Activated B cell treated with CpG ODN at 0.5 μM for 24 hours (primary cell): Measurements from ENCODE around the gene REST. TPM values are rescaled to one million over a fixed set of nuclear protein-coding genes. Genes with fewer than 3 reads are reported as not detected.
A peak's percentile ranks its signal among the peaks of the same experiment; 100 is the strongest.

Source experiments
- ATAC-seq: fragments of 200-7000 bp; cut with Tn5 transposase; one replicate; pipeline ENCODE4 v1.10.0; 2021; ENCODE audit warnings: low read depth, mild to moderate bottlenecking, moderate library complexity
- CTCF ChIA-PET: fragments of 350-600 bp; sonication (Branson Sonifier 250); formaldehyde crosslinking; loops from one replicate; lab custom pipeline; 2021; ENCODE audit warnings: antibody characterized with exemption; lab: Charles Lee
- POLR2A ChIA-PET: fragments of 350-600 bp; sonication (Branson Sonifier 250); formaldehyde crosslinking; loops from one replicate; lab custom pipeline; 2021; ENCODE audit warnings: antibody characterized with exemption; lab: Charles Lee
- DNase-seq: peaks from one replicate; pipeline ENCODE4 v3.0.0; 2022
- H3K27ac Mint-ChIP-seq: one replicate; pipeline ENCODE4 v1.8.0; 2020; ENCODE audit warnings: mixed read lengths
- H3K27me3 Mint-ChIP-seq: one replicate; pipeline ENCODE4 v1.8.0; 2021; ENCODE audit warnings: mixed read lengths
- H3K36me3 Mint-ChIP-seq: one replicate; pipeline ENCODE4 v1.8.0; 2021; ENCODE audit warnings: low read depth, mixed read lengths
- H3K4me1 Mint-ChIP-seq: one replicate; pipeline ENCODE4 v1.8.0; 2021; ENCODE audit warnings: mixed read lengths
- H3K4me3 Mint-ChIP-seq: one replicate; pipeline ENCODE4 v1.8.0; 2020; ENCODE audit warnings: mild to moderate bottlenecking, mixed read lengths
- H3K9me3 Mint-ChIP-seq: one replicate; pipeline ENCODE4 v1.8.0; 2020; ENCODE audit warnings: mixed read lengths
- intact Hi-C: fragments of 100-400 bp; cut with micrococcal nuclease; formaldehyde crosslinking; loops from one replicate; pipeline ENCODE4 v1.15.1; 2024
- total RNA-seq: library from RNA; stranded (reverse); gene quantifications from 2 replicates; pipeline ENCODE4 v1.2.3, GENCODE V29; 2022
- TF ChIP-seq, protein P1 (sequence below): fragments of 200-600 bp; IDR thresholded peaks from one replicate; pipeline ENCODE4 v1.8.0; 2022; ENCODE audit warnings: antibody characterized with exemption, mild to moderate bottlenecking

Gene REST
- total RNA-seq, 1 donor from 2014 or later: 48.3 TPM

DNA sequence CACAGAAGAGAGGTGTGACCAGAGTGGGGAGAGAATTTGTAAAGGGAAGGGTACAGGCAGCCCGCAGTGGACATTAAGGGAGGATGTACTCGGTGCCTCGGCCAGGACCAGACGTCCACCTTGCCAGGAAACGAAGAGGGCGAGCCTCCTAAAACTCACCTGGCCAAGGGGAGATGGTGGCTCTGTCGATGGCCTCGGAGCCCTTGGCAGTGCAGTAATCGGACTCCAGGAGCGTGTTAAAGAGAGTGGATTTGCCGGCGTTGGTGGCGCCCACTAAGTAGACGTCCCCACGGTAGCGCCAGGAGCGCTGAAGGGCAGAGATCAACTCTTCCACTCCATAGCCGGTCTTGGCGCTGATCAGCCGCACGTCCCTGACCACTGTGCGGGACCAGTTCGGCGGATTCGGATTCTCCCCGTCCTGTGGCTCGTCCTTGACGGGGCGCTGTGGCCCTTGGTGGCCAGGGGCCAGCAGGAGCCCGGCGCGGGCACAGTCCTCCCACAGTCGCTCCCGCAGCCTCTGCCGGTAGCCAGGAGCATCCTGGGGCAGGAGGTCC lies 68.7 kb downstream of the REST start:
- ChIA-PET POLR2A (interaction anchor here (1.5 to 4.9 kb wide), 5 partner anchors 10 to 1431 kb away, joined by 3 to 127 read pairs (median 36); partner anchors contain the start of genes AASDH, PAICS, PPAT and REST), CTCF (interaction anchor here (1.3 to 1.7 kb wide), 2 partner anchors 12 to 66 kb away, joined by 4 to 5 read pairs; no protein-coding TSS in a partner anchor)
- ATAC-seq: no peak
- Mint-ChIP-seq H3K9me3 (peaks cover 7% of the 10 kb centered on the region), H3K27ac (peak overlapping the region; percentile 53), H3K4me3 (peak overlapping the region; percentile 99), H3K4me1 (peaks cover 63% of the 10 kb centered on the region), H3K36me3 (peaks cover 51% of the 10 kb centered on the region), H3K27me3 (no peaks in the 10 kb centered on the region)
- TF ChIP-seq, protein P1, sequence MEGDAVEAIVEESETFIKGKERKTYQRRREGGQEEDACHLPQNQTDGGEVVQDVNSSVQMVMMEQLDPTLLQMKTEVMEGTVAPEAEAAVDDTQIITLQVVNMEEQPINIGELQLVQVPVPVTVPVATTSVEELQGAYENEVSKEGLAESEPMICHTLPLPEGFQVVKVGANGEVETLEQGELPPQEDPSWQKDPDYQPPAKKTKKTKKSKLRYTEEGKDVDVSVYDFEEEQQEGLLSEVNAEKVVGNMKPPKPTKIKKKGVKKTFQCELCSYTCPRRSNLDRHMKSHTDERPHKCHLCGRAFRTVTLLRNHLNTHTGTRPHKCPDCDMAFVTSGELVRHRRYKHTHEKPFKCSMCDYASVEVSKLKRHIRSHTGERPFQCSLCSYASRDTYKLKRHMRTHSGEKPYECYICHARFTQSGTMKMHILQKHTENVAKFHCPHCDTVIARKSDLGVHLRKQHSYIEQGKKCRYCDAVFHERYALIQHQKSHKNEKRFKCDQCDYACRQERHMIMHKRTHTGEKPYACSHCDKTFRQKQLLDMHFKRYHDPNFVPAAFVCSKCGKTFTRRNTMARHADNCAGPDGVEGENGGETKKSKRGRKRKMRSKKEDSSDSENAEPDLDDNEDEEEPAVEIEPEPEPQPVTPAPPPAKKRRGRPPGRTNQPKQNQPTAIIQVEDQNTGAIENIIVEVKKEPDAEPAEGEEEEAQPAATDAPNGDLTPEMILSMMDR: no peak
- DNase-seq: no peak
- intact Hi-C loops: loop anchor here (1.0 to 5.0 kb wide), 4 partner anchors 154 to 1630 kb away; partner anchors contain the start of genes EXOC1, SPINK2 and SRD5A3

DNA sequence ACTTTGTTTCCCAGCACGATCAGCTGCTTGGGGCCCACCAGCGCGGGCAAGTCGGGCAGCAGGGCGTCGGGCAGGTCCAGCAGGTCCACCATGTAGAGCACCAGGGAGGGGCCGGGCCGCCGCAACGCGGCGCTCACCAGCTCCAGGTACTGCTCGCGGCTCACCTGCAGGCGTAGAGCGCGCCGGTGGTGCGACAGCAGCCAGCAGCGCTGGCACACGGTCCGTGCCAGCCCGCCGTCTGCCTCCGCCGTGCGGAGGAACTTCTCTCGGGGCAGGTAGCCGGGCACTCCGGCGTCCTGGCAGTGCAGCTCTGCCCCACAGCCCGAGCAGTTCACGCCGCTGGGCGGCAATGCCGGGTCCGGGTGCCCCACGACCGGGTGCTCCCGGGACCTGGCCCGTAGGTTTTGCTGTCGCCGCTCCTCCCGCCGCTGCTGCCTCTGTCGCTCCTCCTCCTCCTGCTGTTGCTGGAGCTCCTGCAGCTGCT lies 69.2 kb downstream of the REST start:
- DNase-seq (no peak), ATAC-seq (peak; percentile 21)
- H3K36me3 Mint-ChIP-seq: peaks cover 51% of the 10 kb centered on the region
- intact Hi-C loops: loop anchor here (1.0 to 5.0 kb wide), 11 partner anchors 69 to 1631 kb away; partner anchors contain the start of genes AASDH, CEP135, CLOCK and EXOC1
- no peaks in the 10 kb centered on the region for H3K27me3 Mint-ChIP-seq
- TF ChIP-seq, protein P1: no peak
- H3K27ac Mint-ChIP-seq: peak overlapping the region; percentile 96
- peaks cover 7% of the 10 kb centered on the region for H3K9me3 Mint-ChIP-seq
- peak overlapping the region; percentile 99 for H3K4me3 Mint-ChIP-seq
- ChIA-PET POLR2A (interaction anchor here (1.4 to 4.9 kb wide), 7 partner anchors 11 to 1431 kb away, joined by 3 to 127 read pairs (median 11); partner anchors contain the start of genes AASDH, PAICS, PPAT and REST), CTCF (interaction anchor here (1.3 to 2.5 kb wide), 3 partner anchors 11 to 69 kb away, joined by 4 to 17 read pairs (median 5); partner anchors contain the start of gene REST)
- peaks cover 68% of the 10 kb centered on the region for H3K4me1 Mint-ChIP-seq

DNA sequence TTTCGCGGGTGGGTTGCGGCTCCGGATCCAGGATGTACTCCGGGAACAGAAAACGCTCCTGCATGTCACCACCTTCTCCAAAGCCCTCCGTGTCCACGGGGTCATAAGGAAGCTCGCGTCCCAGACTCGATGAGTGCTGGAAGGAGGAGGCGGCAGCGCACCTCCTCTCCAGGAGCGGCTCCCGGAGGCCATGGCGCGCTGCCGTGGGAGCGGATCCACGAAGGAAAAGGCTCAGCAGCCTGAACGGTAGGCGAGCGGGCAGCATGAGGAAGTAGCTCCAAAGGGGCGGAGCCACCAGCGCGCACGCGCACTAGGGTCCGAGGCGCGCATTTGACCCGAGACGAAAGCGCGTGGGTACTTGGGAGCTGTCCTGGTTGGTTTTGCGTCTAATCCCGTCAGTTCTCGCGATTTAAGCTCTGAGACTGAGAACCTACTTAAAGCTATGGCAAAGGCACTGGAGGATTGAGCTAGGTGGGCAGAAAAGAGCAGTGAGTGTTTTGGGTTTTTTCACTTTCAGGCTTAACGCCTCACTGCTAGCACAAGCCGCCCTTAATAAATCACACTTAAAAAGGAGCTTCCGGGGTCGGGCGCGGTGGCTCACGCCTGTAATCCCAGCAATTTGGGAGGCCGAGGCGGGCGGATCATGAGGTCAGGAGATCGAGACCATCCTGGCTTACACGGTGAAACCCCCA lies 69.8 kb downstream of the REST start, which contains the start of gene NOA1:
Gene NOA1 (minus strand): TSS at position 286 of the 692 bp plus-strand sequence. CDS start 21 bp downstream, at position 265.
- CTCF ChIA-PET: interaction anchor here (1.3 to 2.5 kb wide), 3 partner anchors 11 to 70 kb away, joined by 4 to 17 read pairs (median 5); partner anchors contain the start of gene REST
- Mint-ChIP-seq H3K36me3 (peaks cover 48% of the 10 kb centered on the region), H3K4me1 (peaks cover 70% of the 10 kb centered on the region)

DNA sequence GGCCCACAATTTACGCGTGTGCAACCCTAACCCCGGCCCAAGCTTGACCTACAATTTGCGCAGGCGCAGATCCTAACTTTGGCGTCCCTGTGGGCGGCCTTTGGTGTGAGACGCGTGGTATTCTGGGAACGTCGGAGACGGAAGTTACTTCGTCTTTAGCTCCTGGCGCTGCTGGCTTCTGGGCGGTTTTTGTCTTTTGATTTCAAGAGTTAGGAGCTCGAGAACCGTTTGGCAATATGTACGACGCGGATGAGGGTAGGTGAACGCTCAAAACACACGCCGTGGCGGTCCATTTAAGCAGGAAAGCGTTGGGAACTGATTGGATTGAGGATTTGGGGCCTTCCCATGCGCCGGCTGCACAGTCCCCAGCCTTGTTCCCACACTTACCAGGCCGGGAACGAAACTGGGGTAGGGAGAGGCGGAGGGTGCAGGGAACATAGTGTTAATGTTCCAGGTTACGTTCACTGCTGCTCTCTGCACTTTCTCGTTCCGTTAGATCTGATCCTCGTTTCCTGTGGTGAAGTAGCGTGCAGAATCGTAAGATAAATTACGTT lies 71.1 kb downstream of the REST start, which contains the start of gene POLR2B:
Gene POLR2B (plus strand): TSS at position 147 of the 554 bp plus-strand sequence. CDS start 90 bp downstream, at position 237.
- DNase-seq: peak; percentile 77
- no peaks in the 10 kb centered on the region for H3K9me3 Mint-ChIP-seq
- H3K4me3 Mint-ChIP-seq: peak within 1 kb of the TSS; percentile 99
- H3K27ac Mint-ChIP-seq: peak within 1 kb of the TSS; percentile 96
- H3K4me1 Mint-ChIP-seq: peaks cover 76% of the 10 kb centered on the region
- ChIA-PET CTCF (interaction anchor here (1.3 to 2.5 kb wide), 3 partner anchors 71 to 1031 kb away, joined by 3 to 17 read pairs (median 5); partner anchors contain the start of gene REST), POLR2A (interaction anchor here (0.6 to 4.9 kb wide), 11 partner anchors 10 to 1583 kb away, joined by 3 to 127 read pairs (median 7); partner anchors contain the start of genes AASDH, PAICS, PPAT and REST)
- peak; percentile 58 for ATAC-seq
- H3K27me3 Mint-ChIP-seq: no peaks in the 10 kb centered on the region
- TF ChIP-seq, protein P1: no peak
- peaks cover 41% of the 10 kb centered on the region for H3K36me3 Mint-ChIP-seq
- intact Hi-C loops: loop anchor here (1.0 to 5.0 kb wide), 4 partner anchors 157 to 1127 kb away; partner anchors contain the start of genes EXOC1, SPINK2 and SRP72

More for the DNA sequence above, 69.8 kb downstream of the REST start, which contains the start of gene NOA1:
- DNase-seq (peak; percentile 98), ATAC-seq (peak; percentile 86)
- POLR2A ChIA-PET: interaction anchor here (0.6 to 4.9 kb wide), 14 partner anchors 11 to 1582 kb away, joined by 3 to 127 read pairs (median 4); partner anchors contain the start of genes AASDH, EXOC1, PAICS and PPAT
- Mint-ChIP-seq H3K4me3 (peak within 1 kb of the TSS; percentile 99), H3K27ac (peak within 1 kb of the TSS; percentile 96), H3K9me3 (peaks cover 7% of the 10 kb centered on the region), H3K27me3 (no peaks in the 10 kb centered on the region)
- intact Hi-C loops: loop anchor here (1.0 to 5.0 kb wide), 11 partner anchors 69 to 1582 kb away; partner anchors contain the start of genes AASDH, CEP135, CLOCK and EXOC1
- TF ChIP-seq, protein P1: no peak
